Esophagus muscularis mucosa (tissue), 3 donors: ENCODE results near the gene TRIM7.

Experiments used
- POLR2AphosphoS5 ChIP-seq, 2 donors: sonication (generic); formaldehyde crosslinking; IDR thresholded peaks; one replicate each; pipeline ENCODE4 v1.6.1; 2017; ENCODE audit warnings: antibody characterized with exemption in 2 of 2
- TF ChIP-seq, protein P1 (sequence below), 3 experiments: fragments of 200-600 bp in 2 of 3; fragments of 450-650 bp in 1 of 3; sonication (generic) in 2 of 3; IDR thresholded peaks; one replicate each; pipeline ENCODE4 v1.5.1; 2017 to 2019; ENCODE audit warnings: antibody characterized with exemption in 3 of 3, mild to moderate bottlenecking in 2 of 3, moderate library complexity in 1 of 3

DNA sequence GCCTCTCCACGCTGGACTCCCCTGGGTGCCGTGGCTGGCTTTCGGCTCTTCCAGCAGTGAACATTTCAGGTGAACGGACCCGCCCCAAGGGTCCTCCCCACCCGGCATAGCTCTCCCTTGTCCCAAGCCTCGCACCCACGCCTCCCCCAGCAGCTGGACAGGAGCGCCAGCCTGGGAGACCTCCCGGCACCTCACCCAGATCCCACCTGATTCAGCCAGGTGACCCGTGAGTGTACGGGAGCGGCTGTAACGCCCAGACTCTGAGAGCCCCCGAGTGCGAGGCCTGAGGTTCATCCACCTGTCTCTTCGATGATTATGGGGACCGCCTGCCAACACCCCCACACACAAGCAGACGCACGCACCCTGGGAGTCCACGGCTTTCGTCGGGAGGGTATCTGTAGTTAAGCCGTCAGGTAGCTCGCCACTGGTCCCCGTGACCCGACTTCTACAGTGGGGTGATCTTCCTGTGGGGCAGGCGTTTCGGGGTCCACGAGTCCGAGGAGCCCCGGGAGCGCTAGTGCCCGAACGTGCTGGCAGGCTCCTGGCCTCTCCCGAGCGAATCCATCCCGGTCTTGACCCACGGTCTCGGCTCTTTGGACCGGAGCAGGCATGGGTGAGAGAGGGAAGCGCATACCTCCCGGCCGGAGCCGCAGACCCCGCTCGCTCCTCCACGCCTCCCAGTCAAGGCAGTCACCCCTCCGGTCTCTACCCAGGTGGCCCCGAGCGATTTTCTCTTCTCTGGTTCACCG lies 14.9 kb downstream of the TRIM7 start:
- TF ChIP-seq POLR2AphosphoS5 (IDR thresholded peaks at IDR 0.05): no peak
- TF ChIP-seq, protein P1, sequence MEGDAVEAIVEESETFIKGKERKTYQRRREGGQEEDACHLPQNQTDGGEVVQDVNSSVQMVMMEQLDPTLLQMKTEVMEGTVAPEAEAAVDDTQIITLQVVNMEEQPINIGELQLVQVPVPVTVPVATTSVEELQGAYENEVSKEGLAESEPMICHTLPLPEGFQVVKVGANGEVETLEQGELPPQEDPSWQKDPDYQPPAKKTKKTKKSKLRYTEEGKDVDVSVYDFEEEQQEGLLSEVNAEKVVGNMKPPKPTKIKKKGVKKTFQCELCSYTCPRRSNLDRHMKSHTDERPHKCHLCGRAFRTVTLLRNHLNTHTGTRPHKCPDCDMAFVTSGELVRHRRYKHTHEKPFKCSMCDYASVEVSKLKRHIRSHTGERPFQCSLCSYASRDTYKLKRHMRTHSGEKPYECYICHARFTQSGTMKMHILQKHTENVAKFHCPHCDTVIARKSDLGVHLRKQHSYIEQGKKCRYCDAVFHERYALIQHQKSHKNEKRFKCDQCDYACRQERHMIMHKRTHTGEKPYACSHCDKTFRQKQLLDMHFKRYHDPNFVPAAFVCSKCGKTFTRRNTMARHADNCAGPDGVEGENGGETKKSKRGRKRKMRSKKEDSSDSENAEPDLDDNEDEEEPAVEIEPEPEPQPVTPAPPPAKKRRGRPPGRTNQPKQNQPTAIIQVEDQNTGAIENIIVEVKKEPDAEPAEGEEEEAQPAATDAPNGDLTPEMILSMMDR (IDR thresholded peaks at IDR 0.05): no peak
